GM19035 (cell line): ENCODE data around the gene LMF1.

Experiments
- ATAC-seq: cut with Tn5 transposase; IDR thresholded peaks from one replicate; pipeline ENCODE4 v1.9.1; 2021; ENCODE audit not compliant: unreplicated experiment

LMF1 gene

DNA sequence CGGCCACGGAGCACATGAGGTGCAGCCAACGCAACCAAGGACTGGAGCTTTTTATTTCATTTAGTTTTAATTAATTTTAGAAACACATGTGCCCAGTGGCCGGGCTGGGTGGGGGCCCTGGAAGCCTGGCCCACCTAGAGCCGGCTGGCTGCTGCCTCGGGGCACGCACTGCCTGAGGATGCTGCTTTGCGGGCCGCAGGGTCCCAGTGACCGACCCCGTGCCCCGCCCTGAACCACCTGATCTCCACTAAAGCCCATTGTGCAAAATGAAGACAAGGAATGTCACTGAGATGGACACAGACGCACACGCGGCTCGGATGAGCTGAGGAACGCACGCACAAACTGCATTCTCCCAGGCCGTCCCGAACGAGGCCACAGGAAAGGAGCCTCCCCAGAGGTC lies 39.6 kb downstream of the LMF1 start:
- no peak for ATAC-seq

DNA sequence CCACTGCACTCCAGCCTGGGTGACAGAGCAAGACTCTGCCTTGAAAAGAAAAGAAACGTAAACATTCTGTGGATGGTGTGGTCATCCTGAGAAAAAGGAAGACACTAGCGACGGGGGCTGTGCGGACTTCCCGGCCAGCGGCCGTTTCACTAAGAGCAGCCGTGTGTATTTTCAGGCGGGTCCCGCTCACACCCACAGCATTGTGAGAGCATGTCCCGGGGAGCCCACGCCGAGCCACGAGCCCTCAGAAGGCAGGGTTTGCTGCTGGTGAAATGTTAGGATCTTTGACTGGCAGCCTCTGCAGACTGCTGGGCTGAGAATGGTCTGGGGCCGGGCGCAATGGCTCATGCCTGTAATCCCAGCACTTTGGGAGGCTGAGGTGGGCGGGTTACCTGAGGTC lies 40.3 kb downstream of the LMF1 start:
- ATAC-seq: no peak

- no peak for ATAC-seq
These were observed 40.7 kb downstream of the LMF1 start for GRCh38 chr16:930076-930475.

DNA sequence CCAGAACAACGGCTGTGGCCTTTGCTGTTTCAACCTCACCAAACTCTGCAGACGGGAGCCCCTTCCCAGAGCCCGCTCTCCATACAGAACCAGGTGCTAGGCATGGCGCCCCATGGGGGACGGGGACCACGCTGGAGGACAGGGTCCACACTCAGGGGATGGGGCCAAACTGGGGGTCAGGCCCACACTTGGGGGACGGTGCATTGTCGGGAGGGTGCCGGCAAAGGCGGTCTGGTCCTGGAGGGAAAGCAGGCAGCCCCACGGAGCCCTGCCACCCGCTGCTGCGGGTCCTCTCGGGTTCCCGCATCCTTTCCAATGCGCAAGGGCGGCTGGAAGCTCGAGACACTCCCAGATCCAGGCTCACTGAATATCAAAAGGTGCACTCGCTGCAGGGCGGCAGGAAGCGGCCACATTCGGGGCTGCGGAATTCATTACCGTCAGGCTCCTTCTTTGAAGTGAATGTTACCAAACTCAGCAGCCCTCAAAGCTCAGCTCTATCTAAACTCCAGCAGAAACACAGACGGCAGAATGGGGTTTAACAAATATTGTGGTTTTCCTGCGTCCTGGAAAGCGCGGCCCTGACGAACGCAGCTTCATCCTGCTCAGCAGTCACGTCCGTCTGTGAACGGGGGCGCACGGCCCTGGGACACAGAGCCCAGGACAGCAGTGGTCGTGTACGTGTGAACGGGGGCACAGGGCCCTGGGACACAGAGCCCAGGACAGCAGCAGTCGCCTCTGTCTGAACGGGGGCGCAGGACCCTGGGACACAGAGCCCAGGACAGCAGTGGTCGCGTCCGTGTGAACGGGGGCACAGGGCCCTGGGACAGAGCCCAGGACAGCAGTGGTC lies 41.3 kb downstream of the LMF1 start:
- ATAC-seq: no peak

DNA sequence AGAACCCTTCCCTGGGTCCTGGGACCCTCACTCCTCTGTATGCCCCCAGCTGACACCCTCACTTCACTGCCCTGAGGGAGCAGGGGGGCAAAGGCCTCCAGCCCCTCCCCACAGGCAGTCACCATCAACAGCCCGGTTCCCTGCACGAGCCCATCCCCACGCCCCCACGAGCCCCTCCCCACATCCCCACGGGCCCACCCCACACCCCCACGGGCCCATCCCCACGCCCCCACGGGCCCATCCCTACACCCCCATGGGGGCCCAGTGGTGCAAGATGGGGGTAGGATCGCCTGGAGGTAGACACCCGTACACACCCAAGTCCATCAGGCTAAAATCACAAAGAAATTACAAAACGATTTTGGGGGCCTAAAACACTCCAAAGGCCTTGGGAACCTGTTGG lies 42.3 kb downstream of the LMF1 start:
- ATAC-seq: no peak

- no peak for ATAC-seq
These were observed 42.9 kb downstream of the LMF1 start for GRCh38 chr16:927931-928330.

- no peak for ATAC-seq
These were observed 43.4 kb downstream of the LMF1 start for GRCh38 chr16:927406-927805.

DNA sequence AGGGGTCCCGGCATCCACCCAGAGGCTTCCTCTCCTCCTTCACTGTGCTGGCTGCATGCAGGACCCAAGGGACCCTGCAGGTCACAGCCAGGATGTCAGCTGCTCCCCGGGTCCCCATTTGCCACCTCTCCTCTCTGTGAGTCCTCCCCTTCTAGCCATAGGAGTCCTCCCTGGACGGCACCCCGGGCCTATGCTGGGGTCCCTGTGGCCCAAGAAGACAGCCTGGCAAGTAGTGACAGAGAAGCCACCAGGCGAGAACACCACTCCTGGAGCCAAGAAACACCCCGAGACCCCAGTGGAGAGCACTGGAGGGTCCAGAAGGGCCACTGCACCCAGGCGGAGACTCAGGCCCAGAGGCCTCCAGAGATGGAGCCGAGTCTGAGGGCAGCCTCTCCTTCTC lies 44.1 kb downstream of the LMF1 start:
- ATAC-seq: no peak

GRCh38 chr16:924806-925205 lies 46.0 kb downstream of the LMF1 start:
- ATAC-seq: no peak

DNA sequence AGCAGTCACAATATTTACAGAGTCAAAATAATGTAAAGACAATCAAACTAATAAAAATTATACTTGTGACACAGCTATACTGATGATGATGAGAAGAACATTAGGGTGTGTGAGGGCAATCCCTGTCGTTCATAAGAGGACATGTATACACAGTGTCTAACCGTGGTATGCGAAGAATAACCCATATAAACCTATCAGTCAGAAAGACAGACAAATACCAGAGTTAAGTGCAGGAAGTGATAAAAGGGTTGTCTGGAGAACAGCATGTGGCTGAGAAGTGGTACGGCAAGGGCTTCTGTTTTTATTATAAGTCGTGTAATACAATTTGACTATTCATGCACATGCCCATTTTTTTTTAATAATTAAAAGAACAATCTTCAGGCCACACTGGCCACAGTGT lies 46.7 kb downstream of the LMF1 start:
- no peak for ATAC-seq

GRCh38 chr16:923184-923583 lies 47.6 kb downstream of the LMF1 start:
- no peak for ATAC-seq

DNA sequence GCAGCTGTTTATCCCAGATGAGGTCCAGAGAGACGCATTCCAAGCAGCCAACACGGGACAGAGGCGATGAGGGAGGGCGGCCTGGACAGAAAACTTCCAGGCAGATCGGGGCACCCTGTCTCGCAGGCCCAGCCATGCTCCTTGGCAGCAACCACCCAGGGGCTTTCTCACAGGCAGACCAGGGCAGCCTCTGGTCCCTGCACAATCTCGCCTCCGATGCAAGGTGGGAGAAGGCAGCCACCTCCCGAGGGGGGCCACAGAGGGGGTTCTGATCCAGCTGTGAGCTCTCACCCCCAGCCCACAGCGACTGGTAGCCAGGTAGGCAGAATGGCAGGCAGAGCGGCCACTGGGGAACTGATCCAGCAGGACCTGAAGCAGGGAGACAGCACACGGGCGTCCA lies 48.7 kb downstream of the LMF1 start:
- ATAC-seq: no peak

DNA sequence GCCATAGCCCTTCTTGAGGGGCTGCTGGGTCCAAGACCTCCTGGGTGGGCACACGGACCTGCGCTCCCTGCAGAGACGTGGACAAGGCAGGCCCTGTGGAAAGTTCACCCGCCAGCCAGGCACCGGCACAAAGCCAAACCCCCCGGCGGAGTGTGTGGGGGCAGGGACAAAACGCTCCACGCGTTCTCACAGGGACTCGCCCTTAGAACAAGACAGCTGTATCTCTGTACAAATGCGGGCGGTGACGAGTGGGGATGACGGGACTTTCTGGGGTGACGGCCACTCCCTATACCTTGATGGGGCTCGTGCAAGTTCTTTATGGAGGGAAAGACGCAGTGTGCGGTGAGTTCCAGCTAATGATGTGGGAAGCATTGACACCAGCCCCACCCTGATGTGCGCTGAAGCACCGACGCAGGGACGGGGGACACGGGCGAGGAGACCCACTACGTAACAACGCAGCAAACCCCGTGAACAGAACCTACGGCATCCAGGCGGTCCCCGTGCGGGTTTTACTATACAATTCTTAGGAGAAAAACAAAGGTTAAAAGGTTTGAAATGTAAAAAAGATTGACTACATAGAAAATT lies 49.4 kb downstream of the LMF1 start:
- no peak for ATAC-seq

- no peak for ATAC-seq
These were observed 50.1 kb downstream of the LMF1 start for GRCh38 chr16:920717-921116.

DNA sequence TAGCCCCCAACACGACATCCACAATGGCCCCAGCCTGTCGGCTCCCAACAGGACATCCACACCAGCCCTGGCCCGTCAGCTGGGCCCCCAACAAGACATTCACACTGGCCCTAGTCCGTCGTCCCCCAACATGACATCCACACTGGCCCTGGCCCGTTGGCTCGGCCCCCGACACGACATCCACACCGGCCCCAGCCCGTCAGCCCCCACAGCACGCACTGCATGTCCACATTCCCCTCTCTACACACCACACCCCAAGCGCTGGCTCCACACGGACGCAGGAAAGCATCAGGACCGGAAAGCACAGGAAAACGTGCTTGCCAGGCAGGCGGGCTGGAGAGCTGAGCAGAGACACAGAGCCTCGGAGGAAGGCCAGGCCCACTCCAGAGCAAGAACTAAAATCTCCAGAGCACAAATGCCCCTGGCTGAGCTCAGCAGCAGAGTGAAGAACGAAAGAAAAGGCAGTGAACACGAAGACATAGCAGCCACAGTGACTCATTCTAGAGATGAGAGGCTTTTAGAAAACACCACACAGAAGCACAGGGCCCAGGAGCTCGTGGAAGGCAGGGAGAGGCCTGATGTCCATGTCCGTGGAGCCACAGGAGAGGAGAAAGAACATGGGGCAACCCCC lies 50.6 kb downstream of the LMF1 start:
- no peak for ATAC-seq

DNA sequence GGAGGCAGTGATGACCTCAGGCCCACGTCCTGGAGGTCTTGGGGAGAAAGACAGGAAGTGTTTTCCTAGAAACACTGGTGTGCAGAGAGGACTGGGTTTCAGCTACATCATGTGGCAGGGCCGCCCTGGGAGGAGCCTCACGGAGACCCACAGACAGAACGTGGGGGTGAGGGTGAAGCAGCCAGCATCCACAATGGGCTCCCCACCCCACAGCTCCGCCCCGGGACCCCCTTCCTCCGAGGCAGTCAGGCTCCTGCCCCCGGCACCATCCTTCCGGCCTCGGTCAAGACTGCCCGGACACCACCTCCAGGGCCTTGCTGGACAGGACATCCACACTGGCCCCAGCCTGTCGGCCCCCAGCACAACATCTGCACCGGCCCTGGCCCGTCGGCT lies 51.1 kb downstream of the LMF1 start:
- no peak for ATAC-seq

DNA sequence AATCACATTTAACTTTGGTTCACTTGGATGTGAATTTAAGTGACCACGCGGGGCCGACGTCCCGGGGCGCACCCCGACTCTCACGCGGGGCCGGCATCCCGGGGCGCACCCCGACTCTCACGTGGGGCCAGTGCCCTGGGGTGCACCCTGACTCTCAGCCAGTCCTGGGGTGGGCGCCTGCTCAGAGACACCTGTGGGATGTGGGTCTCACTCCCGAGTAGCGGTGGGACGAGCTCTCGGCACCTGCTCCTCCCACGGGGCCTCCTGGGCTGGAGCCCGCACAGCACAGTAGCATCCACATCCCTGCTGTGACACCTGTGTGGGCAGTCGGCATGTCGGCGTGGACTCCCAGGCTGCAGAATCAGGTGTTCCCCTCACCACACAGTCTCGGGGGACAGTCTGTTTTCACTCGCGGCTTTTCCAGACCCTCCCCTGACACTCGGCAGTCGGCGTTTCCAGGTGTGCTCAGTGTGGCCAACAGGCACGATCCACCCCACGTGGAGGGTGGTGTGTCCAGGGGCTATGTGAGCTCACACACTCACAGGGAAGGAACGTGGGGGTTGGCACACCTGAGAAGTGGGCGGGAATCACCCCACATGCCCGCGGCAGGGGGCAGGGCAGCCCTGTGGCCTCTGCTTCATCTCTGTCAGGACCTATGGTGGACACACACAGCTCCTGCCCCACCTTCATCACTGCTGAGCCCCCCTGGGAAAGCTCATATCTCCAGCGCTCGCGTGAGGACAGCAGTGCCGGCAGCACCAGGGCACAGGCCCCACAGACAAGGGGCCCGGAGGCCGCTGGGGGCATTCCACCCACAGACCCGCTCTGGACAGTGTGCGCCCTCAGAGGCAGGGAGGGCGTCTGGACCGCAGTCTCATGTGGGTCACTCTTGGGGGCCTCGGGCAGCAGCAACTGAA lies 51.8 kb downstream of the LMF1 start:
- no peak for ATAC-seq

DNA sequence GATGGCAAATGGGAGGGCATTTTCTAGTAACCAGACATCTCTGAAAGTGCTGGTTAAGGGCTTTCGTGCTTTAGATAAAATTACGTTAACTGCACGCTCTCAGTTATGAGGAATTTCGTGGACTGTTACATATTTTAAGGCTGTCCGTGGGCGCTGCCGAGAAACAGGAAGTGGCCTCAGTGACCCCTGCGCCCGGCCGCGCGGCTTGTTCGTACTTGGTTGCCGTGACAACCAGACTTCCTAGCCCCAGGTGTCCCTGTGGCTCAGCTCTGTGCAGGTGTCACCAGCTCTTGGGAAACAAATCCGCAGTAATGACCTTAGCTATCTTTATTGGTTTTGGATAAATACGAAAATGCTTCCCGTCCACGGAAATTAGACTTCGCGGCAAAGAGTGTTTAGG lies 52.7 kb downstream of the LMF1 start:
- no peak for ATAC-seq

DNA sequence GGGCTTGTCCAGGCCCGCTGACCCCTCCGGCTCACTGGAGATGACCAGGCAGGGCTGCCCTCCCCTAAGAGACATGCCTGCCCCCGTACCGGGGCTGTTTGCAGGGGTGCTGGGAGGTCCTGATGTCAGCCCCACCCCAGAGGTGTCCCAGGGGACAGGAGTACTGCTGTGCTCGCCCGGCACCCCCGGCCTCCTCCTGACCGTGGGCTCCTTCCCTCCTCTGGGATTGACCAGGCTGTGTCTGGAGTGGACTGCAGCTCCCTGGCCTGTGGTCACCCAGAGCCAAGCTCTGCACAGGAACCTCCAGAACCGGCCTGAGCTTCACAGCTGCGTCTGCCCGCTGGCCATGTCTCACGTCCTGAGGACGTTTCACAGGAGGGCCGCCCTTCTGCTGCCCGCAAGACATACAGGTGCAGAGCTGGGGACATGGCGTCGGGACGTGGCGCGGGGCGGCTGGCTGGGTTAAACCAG lies 53.2 kb downstream of the LMF1 start:
- ATAC-seq: no peak

DNA sequence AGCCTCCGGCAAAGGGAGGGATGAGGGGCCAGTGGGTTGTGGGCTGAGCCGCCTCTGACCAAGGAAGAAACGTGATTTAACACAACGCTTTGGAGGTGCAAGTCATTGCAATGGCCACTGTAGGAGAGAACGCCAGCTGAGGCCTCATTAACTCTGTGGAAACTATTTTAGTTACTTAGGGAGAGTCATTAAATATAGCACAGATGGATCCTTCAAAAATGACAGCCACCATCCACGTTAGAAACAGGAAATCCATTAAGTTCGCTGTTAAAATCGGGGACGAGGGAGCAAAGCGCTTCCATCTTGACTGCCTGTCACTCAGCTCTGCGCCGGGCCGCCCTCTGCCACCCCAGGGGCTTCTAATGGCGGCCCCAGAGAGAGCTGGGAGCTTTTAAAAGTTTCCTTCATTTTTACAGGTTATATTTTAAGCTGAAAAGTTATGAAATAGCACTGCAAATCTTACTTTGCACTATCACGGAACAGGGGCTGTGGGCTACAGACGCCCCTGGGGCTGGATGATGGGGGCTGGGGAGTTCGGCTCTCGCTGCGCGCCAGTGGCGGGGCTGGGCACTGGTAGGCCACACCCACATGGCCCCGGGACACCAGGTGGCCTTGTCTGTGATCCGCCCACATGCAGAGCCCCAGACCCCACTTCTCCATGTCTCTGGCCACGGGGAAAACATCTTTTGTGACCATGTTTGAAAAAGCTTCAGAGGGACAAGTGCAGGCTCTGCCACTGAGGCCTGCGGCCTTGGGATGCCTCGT lies 54.6 kb downstream of the LMF1 start:
- no peak for ATAC-seq
